Gastrocnemius medialis (tissue), 4 donors: ENCODE results near the gene GGT6. TPM values are rescaled to one million over a fixed set of nuclear protein-coding genes. Genes with fewer than 3 reads are reported as not detected.

Experiments
- ATAC-seq, 2 donors: fragments of 150-250 bp; one replicate each; pipeline ENCODE4 v1.9.1; 2016
- DNase-seq, 2 donors: peaks; one replicate each; pipeline ENCODE4 v3.0.0-alpha.2; 2019
- H3K27ac ChIP-seq, 4 donors: fragments of 200-600 bp; sonication (generic); 1 replicate in 1 of 4; 2 replicates in 3 of 4; pipeline ENCODE4 v1.5.1; 2016 to 2018; ENCODE audit warnings: mild to moderate bottlenecking in 2 of 4, moderate library complexity in 1 of 4
- H3K27me3 ChIP-seq, 3 donors: fragments of 200-600 bp; sonication (generic) in 2 of 3; 1 replicate in 1 of 3; 2 replicates in 2 of 3; pipeline versions ENCODE4 v1.5.1 to v1.6.0; 2016 to 2019; ENCODE audit warnings: mild to moderate bottlenecking in 1 of 3, moderate library complexity in 1 of 3
- H3K36me3 ChIP-seq, 2 donors: fragments of 200-600 bp; sonication (generic) in 1 of 2; one replicate each; pipeline ENCODE4 v1.5.1; 2017 to 2018
- H3K4me1 ChIP-seq, 2 donors: fragments of 200-600 bp; sonication (generic) in 1 of 2; one replicate each; pipeline ENCODE4 v1.5.1; 2016 to 2017; ENCODE audit warnings: mild to moderate bottlenecking in 2 of 2
- H3K4me3 ChIP-seq, 4 donors: fragments of 200-600 bp; sonication (generic) in 3 of 4; 1 replicate in 1 of 4; 2 replicates in 3 of 4; pipeline ENCODE4 v1.5.1; 2016 to 2019; ENCODE audit warnings: mild to moderate bottlenecking in 2 of 4
- H3K9me3 ChIP-seq, 3 donors: fragments of 200-600 bp; sonication (generic) in 2 of 3; 1 replicate in 1 of 3; 2 replicates in 2 of 3; pipeline ENCODE4 v1.5.1; 2016 to 2019
- POLR2A ChIP-seq, 2 donors: fragments of 450-650 bp; IDR thresholded peaks; one replicate each; pipeline ENCODE4 v1.6.1; 2017; ENCODE audit warnings: antibody characterized with exemption in 2 of 2, mild to moderate bottlenecking in 2 of 2, moderate library complexity in 2 of 2
- in situ Hi-C, 4 donors: fragments of 200-750 bp; cut with MboI; loops; one replicate each; pipeline versions ENCODE4 v1.15.0 to v1.8.0; 2017; ENCODE audit warnings: low sequenced_read_pairs in 4 of 4
- intact Hi-C: fragments of 100-400 bp; cut with DNase I; formaldehyde crosslinking; loops from one replicate; pipeline ENCODE4 v1.15.1; 2023; ENCODE audit warnings: low total_unique reads
- total RNA-seq, 4 donors: library from RNA; depleted of rRNA; stranded (reverse); fragments of >200 nt; gene quantifications; one replicate each; pipeline versions ENCODE4 v1.1.0 to v1.2.3, GENCODE V29; 2016
- TF ChIP-seq, protein P1 (sequence below), 5 experiments: fragments of 450-650 bp in 3 of 5; fragments of 200-600 bp in 2 of 5; sonication (generic) in 2 of 5; IDR thresholded peaks in 4 of 5; conservative IDR thresholded peaks in 1 of 5; 1 replicate in 4 of 5; 2 replicates in 1 of 5; pipeline ENCODE4 v1.5.1; 2016 to 2019; ENCODE audit warnings: antibody characterized with exemption in 5 of 5, mild to moderate bottlenecking in 3 of 5, moderate library complexity in 3 of 5

GGT6 gene
- total RNA-seq, 4 donors from 2014 or later = 0.63 TPM; not detected in 3

DNA sequence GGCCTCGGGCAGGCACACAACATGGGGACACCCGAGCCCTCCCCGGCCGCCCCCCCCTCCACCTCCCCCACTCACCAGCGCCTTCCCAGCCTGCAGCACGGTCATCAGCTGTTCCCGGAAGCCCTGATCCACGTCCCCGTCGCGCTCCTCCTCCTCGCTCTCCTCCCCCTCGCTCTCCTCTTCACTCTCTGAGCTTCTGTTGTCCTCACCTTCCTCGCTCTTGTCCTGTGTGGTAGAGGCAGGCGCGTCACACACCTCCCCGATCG lies 15.5 kb downstream of the GGT6 start:
- Histone ChIP-seq H3K27ac (peak overlapping the region; percentile 45 to 75 (median 62)), H3K27me3 (no peaks in the 10 kb centered on the region), H3K36me3 (peaks cover 0 to 82% of the 10 kb centered on the region in 2 donors), H3K4me3 (no peak overlapping the region), H3K9me3 (no peaks in the 10 kb centered on the region), H3K4me1 (peaks cover 19 to 26% of the 10 kb centered on the region in 2 donors)
- intact Hi-C loops = no loop called here
- TF ChIP-seq, protein P1, sequence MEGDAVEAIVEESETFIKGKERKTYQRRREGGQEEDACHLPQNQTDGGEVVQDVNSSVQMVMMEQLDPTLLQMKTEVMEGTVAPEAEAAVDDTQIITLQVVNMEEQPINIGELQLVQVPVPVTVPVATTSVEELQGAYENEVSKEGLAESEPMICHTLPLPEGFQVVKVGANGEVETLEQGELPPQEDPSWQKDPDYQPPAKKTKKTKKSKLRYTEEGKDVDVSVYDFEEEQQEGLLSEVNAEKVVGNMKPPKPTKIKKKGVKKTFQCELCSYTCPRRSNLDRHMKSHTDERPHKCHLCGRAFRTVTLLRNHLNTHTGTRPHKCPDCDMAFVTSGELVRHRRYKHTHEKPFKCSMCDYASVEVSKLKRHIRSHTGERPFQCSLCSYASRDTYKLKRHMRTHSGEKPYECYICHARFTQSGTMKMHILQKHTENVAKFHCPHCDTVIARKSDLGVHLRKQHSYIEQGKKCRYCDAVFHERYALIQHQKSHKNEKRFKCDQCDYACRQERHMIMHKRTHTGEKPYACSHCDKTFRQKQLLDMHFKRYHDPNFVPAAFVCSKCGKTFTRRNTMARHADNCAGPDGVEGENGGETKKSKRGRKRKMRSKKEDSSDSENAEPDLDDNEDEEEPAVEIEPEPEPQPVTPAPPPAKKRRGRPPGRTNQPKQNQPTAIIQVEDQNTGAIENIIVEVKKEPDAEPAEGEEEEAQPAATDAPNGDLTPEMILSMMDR (IDR thresholded peaks at IDR 0.05 in 4 of 5, conservative IDR thresholded peaks at IDR 0.05 in 1 of 5) = no peak
- TF ChIP-seq POLR2A (IDR thresholded peaks at IDR 0.05) = no peak
- DNase-seq (peak in 1 of 2 donors; percentile 46), ATAC-seq (peak in 1 of 2 donors; percentile 27)
- in situ Hi-C loops = no loop called here

DNA sequence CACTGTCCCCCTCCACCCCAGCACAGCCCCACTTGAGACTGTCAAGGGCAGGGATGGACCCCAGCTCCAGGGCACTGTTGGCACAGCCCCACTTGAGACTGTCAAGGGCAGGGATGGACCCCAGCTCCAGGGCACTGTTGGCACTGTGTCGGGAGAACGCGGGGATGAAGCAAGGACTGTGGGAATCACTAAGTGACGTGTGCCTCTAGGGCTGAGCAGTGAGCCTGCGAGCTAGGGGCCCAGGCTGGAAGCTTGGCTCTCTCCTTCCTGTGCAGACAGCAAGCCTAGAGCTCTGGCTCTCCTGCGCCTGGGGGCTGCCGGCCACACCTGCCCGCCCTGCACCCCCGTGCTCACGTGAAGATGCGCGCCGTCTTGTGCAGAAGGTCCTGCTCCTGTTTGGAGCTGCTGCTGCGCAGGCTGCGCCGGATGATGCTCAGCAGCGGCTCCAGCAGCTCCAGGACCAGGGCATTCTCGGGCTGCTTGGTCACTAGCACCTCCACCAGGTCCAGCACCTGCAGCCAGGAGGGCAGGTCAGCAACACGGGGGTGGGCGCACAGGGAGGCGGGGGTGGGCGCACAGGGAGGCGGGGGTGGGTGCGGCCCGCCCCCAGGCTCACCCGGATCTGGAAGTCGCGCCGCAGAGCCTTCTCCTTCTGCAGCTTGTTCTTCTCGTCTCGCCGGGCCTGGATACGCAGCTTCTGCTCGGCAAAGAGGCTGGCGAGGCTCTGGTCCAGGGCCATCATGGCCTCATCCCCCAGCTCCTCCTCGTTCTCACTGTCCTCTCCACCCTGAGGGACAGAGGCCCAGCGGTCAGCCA lies 16.0 kb downstream of the GGT6 start:
- Histone ChIP-seq H3K4me1 (peaks cover 19 to 26% of the 10 kb centered on the region in 2 donors), H3K36me3 (peaks cover 0 to 79% of the 10 kb centered on the region in 2 donors), H3K9me3 (no peaks in the 10 kb centered on the region), H3K4me3 (no peak overlapping the region), H3K27ac (peak overlapping the region; percentile 45 to 75 (median 62)), H3K27me3 (no peaks in the 10 kb centered on the region)
- in situ Hi-C loops = no loop called here
- ATAC-seq (no peak), DNase-seq (no peak)
- TF ChIP-seq POLR2A (IDR thresholded peaks at IDR 0.05) = no peak
- TF ChIP-seq, protein P1 (IDR thresholded peaks at IDR 0.05 in 4 of 5, conservative IDR thresholded peaks at IDR 0.05 in 1 of 5) = no peak
- intact Hi-C loops = no loop called here

DNA sequence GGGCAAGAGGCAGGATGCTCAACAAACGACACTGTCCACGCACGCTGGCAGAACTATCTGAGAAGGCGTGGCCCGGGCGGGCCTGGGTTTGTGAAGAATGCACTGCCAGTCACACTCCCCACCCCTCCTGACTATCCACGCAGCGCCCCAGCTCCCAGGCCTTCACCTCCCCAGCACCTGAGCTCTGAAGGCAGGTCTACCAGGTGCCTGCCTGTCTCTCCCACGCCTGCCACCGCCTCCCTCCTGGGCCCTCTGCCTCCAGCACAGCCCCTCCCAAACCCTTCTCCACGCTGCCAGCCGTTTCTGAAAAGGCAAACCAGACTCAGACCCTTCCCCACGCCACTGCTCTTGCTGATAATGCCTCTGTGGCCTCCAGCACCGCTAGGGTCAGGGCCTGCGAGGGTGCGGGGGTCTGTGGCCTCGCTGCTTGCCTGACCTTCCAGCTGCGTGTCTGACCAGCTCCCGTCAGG lies 16.8 kb downstream of the GGT6 start:
- peak overlapping the region in 1 of 4 donors; percentile 76 for H3K27ac ChIP-seq
- in situ Hi-C loops = no loop called here
- H3K27me3 ChIP-seq = no peaks in the 10 kb centered on the region
- H3K36me3 ChIP-seq = peaks cover 0 to 79% of the 10 kb centered on the region in 2 donors
- DNase-seq (no peak), ATAC-seq (no peak)
- H3K4me3 ChIP-seq = no peak overlapping the region
- intact Hi-C loops = no loop called here
- no peaks in the 10 kb centered on the region for H3K9me3 ChIP-seq
- TF ChIP-seq POLR2A (IDR thresholded peaks at IDR 0.05) = no peak
- TF ChIP-seq, protein P1 (IDR thresholded peaks at IDR 0.05 in 4 of 5, conservative IDR thresholded peaks at IDR 0.05 in 1 of 5) = no peak
- peaks cover 19 to 28% of the 10 kb centered on the region in 2 donors for H3K4me1 ChIP-seq

DNA sequence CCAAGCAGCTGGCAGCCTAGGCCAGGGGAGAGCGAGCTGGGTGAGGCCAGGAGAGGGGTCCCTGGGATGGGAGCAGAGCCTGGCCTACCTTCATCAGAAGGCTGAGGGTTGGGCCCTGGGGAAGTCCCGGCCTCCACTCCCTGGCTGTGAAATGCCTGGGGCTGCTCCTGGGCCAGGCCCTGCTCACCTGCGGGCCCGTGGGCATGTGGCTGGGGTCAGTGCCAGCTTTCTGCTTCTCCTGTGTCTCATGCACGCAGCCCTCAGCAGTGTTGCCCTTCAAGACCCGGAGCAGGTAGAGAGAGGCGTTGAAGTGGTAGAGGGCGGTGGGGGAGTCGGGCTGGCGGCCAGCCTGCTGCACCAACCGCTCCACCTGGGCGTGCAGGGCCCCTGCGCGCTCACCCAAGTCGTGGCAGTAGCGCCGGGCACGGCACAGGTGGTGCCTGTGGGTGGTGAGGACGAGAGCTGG lies 17.6 kb downstream of the GGT6 start:
- ATAC-seq = no peak

More for the DNA sequence above, 17.6 kb downstream of the GGT6 start:
- H3K4me3 ChIP-seq = no peak overlapping the region
- in situ Hi-C loops = no loop called here
- H3K27ac ChIP-seq = peak overlapping the region in 3 of 4 donors; percentile 7 to 79 (median 76)
- peaks cover 19 to 36% of the 10 kb centered on the region in 2 donors for H3K4me1 ChIP-seq
- no peaks in the 10 kb centered on the region for H3K9me3 ChIP-seq
- peaks cover 0 to 72% of the 10 kb centered on the region in 2 donors for H3K36me3 ChIP-seq
- DNase-seq = no peak
- no peaks in the 10 kb centered on the region for H3K27me3 ChIP-seq
- TF ChIP-seq, protein P1 (IDR thresholded peaks at IDR 0.05 in 4 of 5, conservative IDR thresholded peaks at IDR 0.05 in 1 of 5) = no peak
- intact Hi-C loops = no loop called here
